ENCODE data around the gene MLLT3. TPM values are rescaled to one million over a fixed set of nuclear protein-coding genes. Genes with fewer than 3 reads are reported as not detected.

MLLT3 gene
- total RNA-seq, 4 donors from 2014 or later = 15.1 to 30.5 (median 18.4) TPM

DNA sequence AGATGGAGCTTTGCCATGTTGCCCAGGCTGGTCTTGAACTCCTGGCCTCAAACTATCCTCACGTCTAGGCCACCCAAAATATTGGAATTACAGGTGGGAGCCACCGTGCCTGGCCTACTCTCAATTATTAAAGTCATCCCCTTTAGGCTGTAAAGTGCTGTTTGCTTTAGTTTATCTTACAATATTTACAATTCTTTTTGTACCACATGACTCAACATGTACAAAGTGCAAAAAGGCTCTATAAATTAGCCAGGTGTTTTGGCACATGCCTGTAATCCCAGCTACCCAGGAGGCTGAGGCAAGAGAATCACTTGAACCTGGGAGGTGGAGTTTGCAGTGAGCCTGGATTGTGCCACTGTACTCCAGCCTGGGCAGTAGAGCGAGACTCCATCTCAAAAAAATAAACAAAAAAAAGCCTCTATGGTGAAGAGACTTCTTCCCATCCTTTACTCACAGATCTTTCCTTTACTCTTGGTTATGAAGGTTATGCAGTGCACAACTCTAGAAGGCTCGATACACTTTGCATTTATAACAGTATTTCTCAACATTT, 28.5 kb upstream of the MLLT3 start:
- Histone ChIP-seq H3K9me3 (no peaks in the 10 kb centered on the region), H3K27ac (no peak overlapping the region), H3K27me3 (no peaks in the 10 kb centered on the region), H3K4me3 (no peak overlapping the region), H3K4me1 (no peaks in the 10 kb centered on the region), H3K36me3 (no peaks in the 10 kb centered on the region)
- TF ChIP-seq, protein P1, sequence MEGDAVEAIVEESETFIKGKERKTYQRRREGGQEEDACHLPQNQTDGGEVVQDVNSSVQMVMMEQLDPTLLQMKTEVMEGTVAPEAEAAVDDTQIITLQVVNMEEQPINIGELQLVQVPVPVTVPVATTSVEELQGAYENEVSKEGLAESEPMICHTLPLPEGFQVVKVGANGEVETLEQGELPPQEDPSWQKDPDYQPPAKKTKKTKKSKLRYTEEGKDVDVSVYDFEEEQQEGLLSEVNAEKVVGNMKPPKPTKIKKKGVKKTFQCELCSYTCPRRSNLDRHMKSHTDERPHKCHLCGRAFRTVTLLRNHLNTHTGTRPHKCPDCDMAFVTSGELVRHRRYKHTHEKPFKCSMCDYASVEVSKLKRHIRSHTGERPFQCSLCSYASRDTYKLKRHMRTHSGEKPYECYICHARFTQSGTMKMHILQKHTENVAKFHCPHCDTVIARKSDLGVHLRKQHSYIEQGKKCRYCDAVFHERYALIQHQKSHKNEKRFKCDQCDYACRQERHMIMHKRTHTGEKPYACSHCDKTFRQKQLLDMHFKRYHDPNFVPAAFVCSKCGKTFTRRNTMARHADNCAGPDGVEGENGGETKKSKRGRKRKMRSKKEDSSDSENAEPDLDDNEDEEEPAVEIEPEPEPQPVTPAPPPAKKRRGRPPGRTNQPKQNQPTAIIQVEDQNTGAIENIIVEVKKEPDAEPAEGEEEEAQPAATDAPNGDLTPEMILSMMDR (IDR thresholded peaks at IDR 0.05) = no peak
- no peak for TF ChIP-seq POLR2A (IDR thresholded peaks at IDR 0.05)
- no peak for DNase-seq

DNA sequence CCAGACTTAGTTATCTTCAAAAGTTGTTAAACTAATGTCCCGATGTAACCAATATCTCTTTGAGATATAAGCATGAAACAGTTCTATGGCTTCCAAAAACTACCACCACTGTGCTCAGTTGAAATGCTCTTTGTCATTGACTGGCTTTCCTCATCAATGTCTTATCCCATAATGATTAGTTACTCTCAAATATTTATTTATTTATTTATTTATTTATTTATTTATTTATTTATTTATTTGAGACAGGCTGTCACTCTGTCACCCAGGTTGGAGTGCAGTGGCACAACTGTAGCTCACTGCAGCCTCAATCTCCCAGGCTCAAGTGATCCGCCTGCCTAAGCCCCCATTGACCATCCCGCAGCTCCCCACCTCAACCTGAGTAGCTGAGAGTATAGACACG, 28.0 kb upstream of the MLLT3 start:
- no peak for DNase-seq
- Histone ChIP-seq H3K27me3 (no peaks in the 10 kb centered on the region), H3K27ac (no peak overlapping the region), H3K4me1 (no peaks in the 10 kb centered on the region), H3K36me3 (no peaks in the 10 kb centered on the region), H3K4me3 (no peak overlapping the region), H3K9me3 (no peaks in the 10 kb centered on the region)
- TF ChIP-seq, protein P1 (IDR thresholded peaks at IDR 0.05) = no peak
- no peak for TF ChIP-seq POLR2A (IDR thresholded peaks at IDR 0.05)

- no peak overlapping the region for H3K27ac ChIP-seq
- H3K36me3 ChIP-seq = no peaks in the 10 kb centered on the region
- no peaks in the 10 kb centered on the region for H3K4me1 ChIP-seq
- H3K4me3 ChIP-seq = no peak overlapping the region
- no peak for DNase-seq
- no peak for TF ChIP-seq POLR2A (IDR thresholded peaks at IDR 0.05)
- TF ChIP-seq, protein P1 (IDR thresholded peaks at IDR 0.05) = no peak
- H3K27me3 ChIP-seq = no peaks in the 10 kb centered on the region
- no peaks in the 10 kb centered on the region for H3K9me3 ChIP-seq
These were observed 27.1 kb upstream of the MLLT3 start for GRCh38 chr9:20649381-20649780.

- H3K27me3 ChIP-seq = no peaks in the 10 kb centered on the region
These were observed 24.4 kb upstream of the MLLT3 start for GRCh38 chr9:20646656-20647055.

DNA sequence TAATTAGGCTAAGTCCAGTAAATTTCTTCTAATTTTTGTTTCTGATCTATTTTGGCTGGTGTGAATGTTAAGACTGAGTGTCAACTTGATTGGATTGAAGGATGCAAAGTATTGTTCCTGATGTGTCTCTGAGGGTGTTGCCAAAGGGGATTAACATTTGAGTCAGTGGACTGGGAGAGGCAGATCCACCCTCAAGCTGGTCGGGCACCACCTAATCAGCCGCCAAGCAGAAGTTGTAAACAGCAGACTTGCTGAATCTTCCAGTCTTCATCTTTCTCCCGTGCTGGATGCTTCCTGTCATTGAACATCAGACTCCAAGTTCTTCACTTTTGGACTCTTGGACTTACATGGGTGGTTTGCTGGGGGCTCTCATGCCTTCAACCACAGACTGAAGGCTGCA, 21.4 kb upstream of the MLLT3 start:
- Histone ChIP-seq H3K27me3 (no peaks in the 10 kb centered on the region), H3K4me3 (no peak overlapping the region), H3K4me1 (no peaks in the 10 kb centered on the region), H3K9me3 (no peaks in the 10 kb centered on the region), H3K36me3 (no peaks in the 10 kb centered on the region), H3K27ac (no peak overlapping the region)
- DNase-seq = no peak
- TF ChIP-seq, protein P1 (IDR thresholded peaks at IDR 0.05) = no peak
- no peak for TF ChIP-seq POLR2A (IDR thresholded peaks at IDR 0.05)

More at GRCh38 chr9:20646656-20647055, 24.4 kb upstream of the MLLT3 start:
- no peak for DNase-seq
- no peak overlapping the region for H3K4me3 ChIP-seq
- H3K9me3 ChIP-seq = no peaks in the 10 kb centered on the region
- no peak overlapping the region for H3K27ac ChIP-seq
- no peaks in the 10 kb centered on the region for H3K4me1 ChIP-seq
- TF ChIP-seq POLR2A (IDR thresholded peaks at IDR 0.05) = no peak
- TF ChIP-seq, protein P1 (IDR thresholded peaks at IDR 0.05) = no peak
- H3K36me3 ChIP-seq = no peaks in the 10 kb centered on the region

GRCh38 chr9:20642045-20642444, 19.7 kb upstream of the MLLT3 start:
- H3K27me3 ChIP-seq = no peaks in the 10 kb centered on the region
- H3K4me1 ChIP-seq = no peaks in the 10 kb centered on the region
- TF ChIP-seq, protein P1 (IDR thresholded peaks at IDR 0.05) = no peak
- no peak for TF ChIP-seq POLR2A (IDR thresholded peaks at IDR 0.05)
- no peaks in the 10 kb centered on the region for H3K9me3 ChIP-seq
- no peaks in the 10 kb centered on the region for H3K36me3 ChIP-seq
- no peak for DNase-seq
- no peak overlapping the region for H3K4me3 ChIP-seq
- H3K27ac ChIP-seq = no peak overlapping the region

All from Peyer's patch (tissue), 4 donors.